Measurements from ENCODE around the gene CMSS1.

DNA sequence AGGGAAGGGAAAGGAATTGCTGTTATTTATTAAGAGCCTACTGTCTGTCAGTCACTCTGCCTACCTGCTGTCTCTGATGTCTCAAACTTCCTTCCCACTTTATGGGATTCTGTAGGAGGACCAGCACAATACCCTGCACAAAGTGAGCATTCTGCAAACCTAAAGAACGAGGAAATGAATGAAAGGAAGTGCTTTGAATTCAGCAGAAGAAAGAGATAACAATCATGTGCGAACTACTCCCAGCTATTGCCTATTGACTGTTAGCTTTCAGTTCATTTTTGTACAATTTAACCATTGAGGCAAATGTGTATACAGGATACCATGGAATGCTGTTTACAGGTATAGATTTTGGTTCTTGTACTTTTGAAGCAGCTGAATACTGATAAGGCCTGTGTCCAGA lies 66.8 kb downstream of the CMSS1 start:
- TF ChIP-seq, protein P1, sequence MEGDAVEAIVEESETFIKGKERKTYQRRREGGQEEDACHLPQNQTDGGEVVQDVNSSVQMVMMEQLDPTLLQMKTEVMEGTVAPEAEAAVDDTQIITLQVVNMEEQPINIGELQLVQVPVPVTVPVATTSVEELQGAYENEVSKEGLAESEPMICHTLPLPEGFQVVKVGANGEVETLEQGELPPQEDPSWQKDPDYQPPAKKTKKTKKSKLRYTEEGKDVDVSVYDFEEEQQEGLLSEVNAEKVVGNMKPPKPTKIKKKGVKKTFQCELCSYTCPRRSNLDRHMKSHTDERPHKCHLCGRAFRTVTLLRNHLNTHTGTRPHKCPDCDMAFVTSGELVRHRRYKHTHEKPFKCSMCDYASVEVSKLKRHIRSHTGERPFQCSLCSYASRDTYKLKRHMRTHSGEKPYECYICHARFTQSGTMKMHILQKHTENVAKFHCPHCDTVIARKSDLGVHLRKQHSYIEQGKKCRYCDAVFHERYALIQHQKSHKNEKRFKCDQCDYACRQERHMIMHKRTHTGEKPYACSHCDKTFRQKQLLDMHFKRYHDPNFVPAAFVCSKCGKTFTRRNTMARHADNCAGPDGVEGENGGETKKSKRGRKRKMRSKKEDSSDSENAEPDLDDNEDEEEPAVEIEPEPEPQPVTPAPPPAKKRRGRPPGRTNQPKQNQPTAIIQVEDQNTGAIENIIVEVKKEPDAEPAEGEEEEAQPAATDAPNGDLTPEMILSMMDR (IDR thresholded peaks at IDR 0.05; ENCODE audit: low read length): no peak
- TF ChIP-seq EZH2 (IDR thresholded peaks at IDR 0.05; ENCODE audit: borderline replicate concordance, low read length): no peak

All from OCI-LY1 (cell line).